ENCODE data around the gene MAP2K5.

DNA sequence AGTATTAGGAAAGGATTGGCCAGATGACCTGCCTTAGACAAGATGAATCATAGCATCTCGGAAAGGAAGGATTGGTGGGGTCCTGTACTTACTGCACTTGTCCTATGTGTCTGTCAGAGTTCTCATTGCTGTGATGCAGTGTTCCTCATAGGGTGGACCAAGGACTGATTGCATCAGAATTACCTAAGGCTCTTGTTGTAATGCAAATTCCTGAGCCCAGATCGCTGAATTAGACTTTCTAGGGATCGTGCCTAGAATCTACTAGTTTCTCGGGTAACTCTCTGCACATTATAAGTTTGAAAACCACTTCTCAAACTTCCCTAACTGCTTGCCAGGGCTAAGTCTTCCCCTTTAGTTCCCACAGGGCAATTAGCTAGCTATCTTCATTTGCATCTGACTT lies 207.9 kb downstream of the MAP2K5 start:
- TF ChIP-seq, protein P1, sequence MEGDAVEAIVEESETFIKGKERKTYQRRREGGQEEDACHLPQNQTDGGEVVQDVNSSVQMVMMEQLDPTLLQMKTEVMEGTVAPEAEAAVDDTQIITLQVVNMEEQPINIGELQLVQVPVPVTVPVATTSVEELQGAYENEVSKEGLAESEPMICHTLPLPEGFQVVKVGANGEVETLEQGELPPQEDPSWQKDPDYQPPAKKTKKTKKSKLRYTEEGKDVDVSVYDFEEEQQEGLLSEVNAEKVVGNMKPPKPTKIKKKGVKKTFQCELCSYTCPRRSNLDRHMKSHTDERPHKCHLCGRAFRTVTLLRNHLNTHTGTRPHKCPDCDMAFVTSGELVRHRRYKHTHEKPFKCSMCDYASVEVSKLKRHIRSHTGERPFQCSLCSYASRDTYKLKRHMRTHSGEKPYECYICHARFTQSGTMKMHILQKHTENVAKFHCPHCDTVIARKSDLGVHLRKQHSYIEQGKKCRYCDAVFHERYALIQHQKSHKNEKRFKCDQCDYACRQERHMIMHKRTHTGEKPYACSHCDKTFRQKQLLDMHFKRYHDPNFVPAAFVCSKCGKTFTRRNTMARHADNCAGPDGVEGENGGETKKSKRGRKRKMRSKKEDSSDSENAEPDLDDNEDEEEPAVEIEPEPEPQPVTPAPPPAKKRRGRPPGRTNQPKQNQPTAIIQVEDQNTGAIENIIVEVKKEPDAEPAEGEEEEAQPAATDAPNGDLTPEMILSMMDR (IDR thresholded peaks at IDR 0.05; ENCODE audit: poor library complexity) = no peak
- TF ChIP-seq EZH2 (IDR thresholded peaks at IDR 0.05; ENCODE audit: borderline replicate concordance) = no peak
- TF ChIP-seq EZH2phosphoT487 (IDR thresholded peaks at IDR 0.05; ENCODE audit: low read depth, severe bottlenecking, unreplicated experiment) = no peak
